A549 treated with dexamethasone at 1 μM for 4 hours (cell line): ENCODE data around the gene MAP2K1. TPM values are rescaled to one million over a fixed set of nuclear protein-coding genes. Genes with fewer than 3 reads are reported as not detected.

Experiments used
- total RNA-seq: library from RNA; stranded (reverse); fragments of 200-300 nt; extraction: Qiagen RNA extraction; gene quantifications from 5 replicates; pipeline ENCODE4 v1.2.3, GENCODE V29; 2022

The MAP2K1 gene
- total RNA-seq: 81.4 to 121 TPM (median 117 TPM) in 5 replicates

GRCh38 chr15:66386204-66387123, at the start of gene MAP2K1:
TSS of gene MAP2K1 (plus strand) at chr15:66386912. CDS start at chr15:66387348, 436 bp downstream.

GRCh38 chr15:66356359-66357236, 30.1 kb upstream of the MAP2K1 start, which contains the start of gene TIPIN:
TSS of gene TIPIN (minus strand) at chr15:66356685. CDS start at chr15:66352947, 3,738 bp downstream.

GRCh38 chr15:66497502-66498455, 111.1 kb downstream of the MAP2K1 start, which contains the start of gene SNAPC5:
TSS of gene SNAPC5 (minus strand) at chr15:66497762. CDS start at chr15:66497731, 31 bp downstream.

GRCh38 chr15:66504563-66505429, 118.1 kb downstream of the MAP2K1 start, which contains the start of the genes RPL4 and ZWILCH:
TSS of gene RPL4 (minus strand) at chr15:66504855. CDS start at chr15:66504790, 65 bp downstream.
TSS of gene ZWILCH (plus strand) at chr15:66505326. CDS start at chr15:66505339, 13 bp downstream.

Other genes starting within 250 kb of the MAP2K1 start
- 0.08 to 0.61 TPM (median 0.47 TPM) in 5 replicates for gene MEGF11, start 133.2 kb upstream of the MAP2K1 start, total RNA-seq
- gene DIS3L, start 93.3 kb upstream of the MAP2K1 start, total RNA-seq: 30.6 to 38.9 TPM (median 33.6 TPM) in 5 replicates
- gene TIPIN, start 30.2 kb upstream of the MAP2K1 start, total RNA-seq: 20.8 to 28.5 TPM (median 23.7 TPM) in 5 replicates
- gene SNAPC5, start 110.8 kb downstream of the MAP2K1 start, total RNA-seq: 42.6 to 53.2 TPM (median 43.7 TPM) in 5 replicates
- 5,382 to 5,921 TPM (median 5,526 TPM) in 5 replicates for gene RPL4, start 117.9 kb downstream of the MAP2K1 start, total RNA-seq
- gene ZWILCH, start 118.4 kb downstream of the MAP2K1 start, total RNA-seq: 31.4 to 40.0 TPM (median 34.2 TPM) in 5 replicates
- gene LCTL, start 179.1 kb downstream of the MAP2K1 start, total RNA-seq: not detected in 5 replicates